H1 (cell line): Measurements from ENCODE around the gene PIP5K1B. TPM values are rescaled to one million over a fixed set of nuclear protein-coding genes. Genes with fewer than 3 reads are reported as not detected.

ENCODE experiments used
- CTCF ChIA-PET: fragments of 300-600 bp; sonication (Branson Sonifier 250); formaldehyde crosslinking; loops from one replicate; lab custom pipeline; 2021; ENCODE audit not compliant: partially characterized antibody; lab: Charles Lee
- POLR2A ChIA-PET: fragments of 300-600 bp; sonication (Branson Sonifier 250); formaldehyde crosslinking; loops from one replicate; lab custom pipeline; 2021; ENCODE audit warnings: inconsistent platforms; ENCODE audit not compliant: partially characterized antibody; lab: Charles Lee
- DNase-seq, 2 experiments: peaks; one replicate each; pipeline versions ENCODE4 v3.0.0 to v3.0.0-alpha.2; 2010 to 2022; ENCODE audit warnings: low spot score in 2 of 2, low read depth in 1 of 2, mixed read lengths in 1 of 2
- FAIRE-seq: peaks from 2 replicates; lab custom pipeline; 2011; peaks lifted over from hg19 to GRCh38; lab: Jason Lieb, UNC
- H2AFZ ChIP-seq: 2 replicates; pipeline ENCODE4 v1.8.1; 2012; ENCODE audit warnings: low read length, inconsistent platforms
- H2AK5ac ChIP-seq: 2 replicates; pipeline ENCODE4 v1.6.1; 2013; ENCODE audit warnings: low read depth, low read length
- H2BK120ac ChIP-seq: replicated peaks from 2 replicates; pipeline ENCODE3; 2013; ENCODE audit warnings: low read depth, low read length, inconsistent platforms
- H2BK12ac ChIP-seq: 2 replicates; pipeline ENCODE4 v1.6.1; 2013; ENCODE audit warnings: low read depth, low read length
- H2BK15ac ChIP-seq: 2 replicates; pipeline ENCODE4 v1.6.1; 2013; ENCODE audit warnings: low read length
- H2BK20ac ChIP-seq: 2 replicates; pipeline ENCODE4 v1.6.1; 2013; ENCODE audit warnings: low read length
- H2BK5ac ChIP-seq: 2 replicates; pipeline ENCODE4 v1.6.1; 2013; ENCODE audit warnings: low read depth, low read length
- H3K14ac ChIP-seq: 2 replicates; pipeline ENCODE4 v1.6.1; 2013; ENCODE audit warnings: inconsistent platforms; ENCODE audit not compliant: insufficient read length
- H3K18ac ChIP-seq: 2 replicates; pipeline ENCODE4 v1.6.1; 2013; ENCODE audit warnings: low read length; ENCODE audit errors: extremely low read depth
- H3K23ac ChIP-seq: 2 replicates; pipeline ENCODE4 v1.6.1; 2013; ENCODE audit warnings: inconsistent platforms; ENCODE audit not compliant: insufficient read length
- H3K23me2 ChIP-seq: 2 replicates; pipeline ENCODE4 v1.6.1; 2013; ENCODE audit warnings: low read depth, low read length
- H3K27ac ChIP-seq: 2 replicates; pipeline ENCODE4 v1.6.1; 2011; ENCODE audit warnings: low read depth, low read length, inconsistent platforms
- H3K27me3 ChIP-seq, 4 experiments: replicated peaks in 1 of 4; 1 replicate in 1 of 4; 2 replicates in 3 of 4; pipeline versions ENCODE4 v1.6.1 to v1.8.1; 2011 to 2013; ENCODE audit warnings: low read length in 3 of 4, mild to moderate bottlenecking in 3 of 4, inconsistent platforms in 2 of 4, mixed read lengths in 2 of 4, moderate library complexity in 1 of 4; ENCODE audit not compliant: control insufficient read depth in 3 of 4, insufficient read depth in 3 of 4; ENCODE audit errors: extremely low read depth in 1 of 4
- H3K36me3 ChIP-seq, 4 experiments: 2 replicates each; pipeline versions ENCODE4 v1.6.1 to v1.8.1; 2011 to 2013; ENCODE audit warnings: mild to moderate bottlenecking in 4 of 4, low read length in 3 of 4, moderate library complexity in 2 of 4, control low read depth in 1 of 4, inconsistent platforms in 1 of 4; ENCODE audit not compliant: insufficient read depth in 4 of 4, control insufficient read depth in 2 of 4
- H3K4ac ChIP-seq: replicated peaks from 2 replicates; pipeline ENCODE3; 2013; ENCODE audit warnings: low read length, low read depth, mixed read lengths, inconsistent platforms; ENCODE audit not compliant: insufficient read length
- H3K4me1 ChIP-seq, 4 experiments: replicated peaks in 1 of 4; 1 replicate in 1 of 4; 2 replicates in 3 of 4; pipeline versions ENCODE4 v1.6.1 to v1.8.1; 2011 to 2013; ENCODE audit warnings: low read length in 3 of 4, inconsistent platforms in 2 of 4, mixed read lengths in 1 of 4; ENCODE audit not compliant: insufficient read depth in 4 of 4, control insufficient read depth in 3 of 4
- H3K4me2 ChIP-seq, 2 experiments: 2 replicates each; pipeline versions ENCODE4 v1.6.1 to v1.8.1; 2011 to 2013; ENCODE audit warnings: low read depth in 2 of 2, low read length in 2 of 2, control low read depth in 1 of 2, inconsistent platforms in 1 of 2, mild to moderate bottlenecking in 1 of 2; ENCODE audit not compliant: insufficient read depth in 1 of 2
- H3K4me3 ChIP-seq, 4 experiments: fragments of 200-600, 300-600 bp in 1 of 4; sonication (generic), shearing (Covaris generic), sonication (Bioruptor Twin) in 1 of 4; 2 replicates each; pipeline versions ENCODE4 v1.5.1 to v1.8.1; 2011 to 2016; ENCODE audit warnings: low read length in 4 of 4, low read depth in 3 of 4, control low read depth in 2 of 4, inconsistent platforms in 2 of 4, mild to moderate bottlenecking in 2 of 4, mixed read lengths in 1 of 4, moderate library complexity in 1 of 4; ENCODE audit not compliant: insufficient read depth in 2 of 4; ENCODE audit errors: extremely low read depth in 1 of 4
- H3K56ac ChIP-seq: replicated peaks from 2 replicates; pipeline ENCODE3; 2013; ENCODE audit warnings: low read depth, mild to moderate bottlenecking, mixed read lengths, low read length, inconsistent platforms; ENCODE audit not compliant: insufficient read length
- H3K79me1 ChIP-seq: 2 replicates; pipeline ENCODE4 v1.6.1; 2013; ENCODE audit warnings: low read depth, low read length, control low read depth
- H3K79me2 ChIP-seq, 2 experiments: 2 replicates each; pipeline versions ENCODE4 v1.6.1 to v1.8.1; 2012 to 2013; ENCODE audit warnings: low read length in 2 of 2, mild to moderate bottlenecking in 2 of 2, inconsistent platforms in 1 of 2; ENCODE audit not compliant: insufficient read depth in 2 of 2, control insufficient read depth in 1 of 2
- H3K9ac ChIP-seq, 4 experiments: replicated peaks in 1 of 4; 1 replicate in 1 of 4; 2 replicates in 3 of 4; pipeline versions ENCODE4 v1.6.1 to v1.8.1; 2011 to 2013; ENCODE audit warnings: low read depth in 3 of 4, low read length in 3 of 4, control low read depth in 2 of 4, mild to moderate bottlenecking in 2 of 4, moderate library complexity in 2 of 4, inconsistent platforms in 1 of 4; ENCODE audit errors: extremely low read depth in 1 of 4
- H3K9me3 ChIP-seq, 2 experiments: 2 replicates each; pipeline versions ENCODE4 v1.6.1 to v1.8.1; 2012 to 2013; ENCODE audit warnings: mild to moderate bottlenecking in 2 of 2, moderate library complexity in 2 of 2, control low read depth in 1 of 2, inconsistent platforms in 1 of 2, low read depth in 1 of 2, low read length in 1 of 2, mixed read lengths in 1 of 2; ENCODE audit not compliant: insufficient read depth in 2 of 2
- H4K20me1 ChIP-seq, 2 experiments: replicated peaks in 1 of 2; 2 replicates each; pipeline versions ENCODE3 to v1.8.1; 2011 to 2013; ENCODE audit warnings: inconsistent platforms in 2 of 2, low read length in 2 of 2, mild to moderate bottlenecking in 1 of 2; ENCODE audit not compliant: insufficient read depth in 2 of 2, control insufficient read depth in 1 of 2
- H4K5ac ChIP-seq: 2 replicates; pipeline ENCODE4 v1.6.1; 2013; ENCODE audit warnings: low read length, low read depth, mixed read lengths, inconsistent platforms; ENCODE audit not compliant: insufficient read length
- H4K8ac ChIP-seq: 2 replicates; pipeline ENCODE4 v1.8.0; 2013; ENCODE audit warnings: mild to moderate bottlenecking, moderate library complexity, low read length, inconsistent platforms; ENCODE audit not compliant: insufficient read depth; ENCODE audit errors: extremely low read depth
- H4K91ac ChIP-seq: replicated peaks from 2 replicates; pipeline ENCODE3; 2013; ENCODE audit warnings: low read length, mixed read lengths, inconsistent platforms; ENCODE audit not compliant: insufficient read length
- CTCF ChIP-seq, 3 experiments: IDR thresholded peaks; 1 replicate in 2 of 3; 2 replicates in 1 of 3; pipeline versions ENCODE4 v1.5.1 to v1.6.1; 2011; ENCODE audit warnings: low read length in 3 of 3, mild to moderate bottlenecking in 3 of 3, inconsistent platforms in 2 of 3, low read depth in 1 of 3, moderate library complexity in 1 of 3; ENCODE audit not compliant: insufficient read depth in 1 of 3; ENCODE audit errors: control extremely low read depth in 1 of 3
- JUND ChIP-seq: IDR thresholded peaks from 2 replicates; pipeline ENCODE4 v1.6.1; 2011; ENCODE audit warnings: mild to moderate bottlenecking, improper control_type of control experiment, low read length
- RAD21 ChIP-seq, 2 experiments: IDR thresholded peaks in 1 of 2; conservative IDR thresholded peaks in 1 of 2; 2 replicates each; pipeline ENCODE4 v1.6.1; 2011; ENCODE audit warnings: low read depth in 2 of 2, low read length in 2 of 2, improper control_type of control experiment in 1 of 2, inconsistent platforms in 1 of 2, mild to moderate bottlenecking in 1 of 2, moderate library complexity in 1 of 2
- RXRA ChIP-seq: IDR thresholded peaks from 2 replicates; pipeline ENCODE4 v1.6.1; 2011; ENCODE audit warnings: low read depth, mild to moderate bottlenecking, low read length, moderate library complexity; ENCODE audit not compliant: insufficient read depth
- SAP30 ChIP-seq: fragments of 300-600 bp; sonication (generic); IDR thresholded peaks from 2 replicates; pipeline ENCODE4 v1.7.1; 2012; ENCODE audit warnings: low read length, moderate library complexity, mild to moderate bottlenecking, inconsistent platforms; ENCODE audit not compliant: insufficient read depth, insufficient replicate concordance
- SP4 ChIP-seq: IDR thresholded peaks from 2 replicates; pipeline ENCODE4 v1.6.1; 2012; ENCODE audit warnings: low read length, inconsistent platforms
- WGBS, 2 experiments: shearing (Covaris generic) in 1 of 2; methylation state at CpG; one replicate each; pipeline versions ENCODE4 v1.1.6 to v1.1.7; 2013 to 2015; ENCODE audit warnings: low lambda C conversion rate in 2 of 2, mixed read lengths in 2 of 2, inconsistent platforms in 1 of 2, low coverage in 1 of 2, missing lambda C conversion rate in 1 of 2; ENCODE audit not compliant: insufficient replicate concordance in 2 of 2, insufficient coverage in 1 of 2, insufficient read length in 1 of 2; ENCODE audit errors: extremely low coverage in 1 of 2, missing lambda C conversion rate in 1 of 2; 5-methylcytosine and 5-hydroxymethylcytosine counted together
- polyA plus RNA-seq, 7 experiments: library from polyadenylated mRNA; depleted of rRNA in 3 of 7; stranded (reverse) in 5 of 7; unstranded in 2 of 7; fragments of >200 nt in 5 of 7; fragments of 200-250 nt in 2 of 7; gene quantifications; 1 replicate in 5 of 7; 2 replicates in 1 of 7; 4 replicates in 1 of 7; pipeline versions ENCODE4 v1.2.1 to v1.2.3, GENCODE V29; 2011 to 2013; ENCODE audit warnings: missing spikeins in 2 of 7, mixed read lengths in 2 of 7
- total RNA-seq: library from RNA; stranded (reverse); fragmentation: NEBNext Ultra II Directional; extraction: Animal tissue kit (Norgen Biotek cat#: 25700); gene quantifications from 2 replicates; pipeline ENCODE4 v1.2.1, GENCODE V29; 2021

PIP5K1B gene
- total and polyA plus RNA-seq, 2 of the 8 experiments (the other 6 are each of a cell fraction or from before 2014, with no cell fraction given) = 4.7 to 7.7 TPM

GRCh38 chr9:68678430-68678829 lies 26.6 kb upstream of the PIP5K1B start:
- Histone ChIP-seq H2BK20ac (no peak overlapping the region), H2BK120ac (no peak overlapping the region), H3K14ac (no peak overlapping the region), H3K23ac (no peak overlapping the region), H3K36me3 (no peaks in the 10 kb centered on the region), H3K4me2 (no peak overlapping the region), H2BK15ac (no peak overlapping the region), H3K79me1 (no peaks in the 10 kb centered on the region), H3K4ac (no peak overlapping the region), H2AK5ac (no peak overlapping the region), H4K8ac (no peak overlapping the region), H4K5ac (no peak overlapping the region), H3K9me3 (no peaks in the 10 kb centered on the region), H4K91ac (no peak overlapping the region), H2BK12ac (no peak overlapping the region), H3K9ac (no peak overlapping the region), H3K23me2 (no peaks in the 10 kb centered on the region), H3K56ac (no peak overlapping the region)
- FAIRE-seq = peak; percentile 99
- 54% methylated on average over 5 of the region's 5 CpGs; no CpG with 5 or more reads in 1 of the 2 experiments for WGBS, 2 experiments
- ChIA-PET POLR2A (no interaction called here), CTCF (interaction anchor here (0.8 to 2.8 kb wide), 5 partner anchors 9 to 327 kb away, joined by 3 to 9 read pairs (median 5); no protein-coding TSS in a partner anchor)
- TF ChIP-seq CTCF (IDR thresholded peaks at IDR 0.05; ENCODE audit: control extremely low read depth in 1 of 3, insufficient read depth in 1 of 3, low read depth in 1 of 3, low read length in 3 of 3) (peak; percentile 52 to 77 (median 67)), SAP30 (no peak), JUND (0 out of 2 replicates have a peak, but pooled peaks have one; percentile 12), SP4 (no peak), RAD21 (IDR thresholded peaks at IDR 0.05 in 1 of 2, conservative IDR thresholded peaks at IDR 0.05 in 1 of 2; ENCODE audit: low read depth in 2 of 2, low read length in 2 of 2) (peak; percentile 48 to 64), RXRA (no peak)
- TF ChIP-seq, all 59 proteins: peak for 3
- DNase-seq = no peak
- no peaks in the 10 kb centered on the region for H3K4me1 ChIP-seq
- peak overlapping the region; percentile 98 for H2AFZ ChIP-seq
- no peak overlapping the region for H3K4me3 ChIP-seq
- H3K27ac ChIP-seq = no peak overlapping the region
- H3K27me3 ChIP-seq = no peaks in the 10 kb centered on the region; a peak in 1 of 7 replicates
- no peak overlapping the region for H2BK5ac ChIP-seq
- H3K18ac ChIP-seq = no peak overlapping the region
- H3K79me2 ChIP-seq = no peaks in the 10 kb centered on the region
- no peaks in the 10 kb centered on the region for H4K20me1 ChIP-seq
